ENCODE results near the gene FTCD.

Gene FTCD

GRCh38 chr21:46159390-46159789 lies 4.0 kb upstream of the FTCD start:
- DNase-seq, result no peak
- Histone ChIP-seq H3K27ac (ENCODE audit: insufficient read depth, low read length, poor library complexity, severe bottlenecking) (no peak overlapping the region), H3K4me3 (ENCODE audit: insufficient read depth, low read depth, low read length, poor library complexity, severe bottlenecking) (no peak overlapping the region), H3K4me1 (ENCODE audit: control insufficient read depth, insufficient read depth, low read length, poor library complexity, severe bottlenecking) (no peaks in the 10 kb centered on the region), H3K36me3 (ENCODE audit: control insufficient read depth, insufficient read depth, low read length) (no peaks in the 10 kb centered on the region), H3K9me3 (ENCODE audit: control insufficient read depth, low read length) (no peaks in the 10 kb centered on the region), H3K27me3 (replicated peaks; ENCODE audit: control insufficient read depth, insufficient read depth, low read length, poor library complexity, severe bottlenecking) (no peaks in the 10 kb centered on the region)

- H3K4me3 ChIP-seq (ENCODE audit: insufficient read depth, low read depth, low read length, poor library complexity, severe bottlenecking), result no peak overlapping the region
- H3K27ac ChIP-seq (ENCODE audit: insufficient read depth, low read length, poor library complexity, severe bottlenecking), result no peak overlapping the region
- H3K36me3 ChIP-seq (ENCODE audit: control insufficient read depth, insufficient read depth, low read length), result no peaks in the 10 kb centered on the region
- no peaks in the 10 kb centered on the region for H3K27me3 ChIP-seq (replicated peaks; ENCODE audit: control insufficient read depth, insufficient read depth, low read length, poor library complexity, severe bottlenecking)
- no peak for DNase-seq
- H3K4me1 ChIP-seq (ENCODE audit: control insufficient read depth, insufficient read depth, low read length, poor library complexity, severe bottlenecking), result no peaks in the 10 kb centered on the region
- no peaks in the 10 kb centered on the region for H3K9me3 ChIP-seq (ENCODE audit: control insufficient read depth, low read length)
Measured at GRCh38 chr21:46158666-46159300, 3.4 kb upstream of the FTCD start.

GRCh38 chr21:46157987-46158451 lies 2.6 kb upstream of the FTCD start:
- no peak overlapping the region for H3K27ac ChIP-seq (ENCODE audit: insufficient read depth, low read length, poor library complexity, severe bottlenecking)
- no peaks in the 10 kb centered on the region for H3K36me3 ChIP-seq (ENCODE audit: control insufficient read depth, insufficient read depth, low read length)
- no peak overlapping the region for H3K4me3 ChIP-seq (ENCODE audit: insufficient read depth, low read depth, low read length, poor library complexity, severe bottlenecking)
- DNase-seq, result no peak
- no peaks in the 10 kb centered on the region for H3K9me3 ChIP-seq (ENCODE audit: control insufficient read depth, low read length)
- no peaks in the 10 kb centered on the region for H3K4me1 ChIP-seq (ENCODE audit: control insufficient read depth, insufficient read depth, low read length, poor library complexity, severe bottlenecking)
- H3K27me3 ChIP-seq (replicated peaks; ENCODE audit: control insufficient read depth, insufficient read depth, low read length, poor library complexity, severe bottlenecking), result no peaks in the 10 kb centered on the region

- H3K27me3 ChIP-seq (replicated peaks; ENCODE audit: control insufficient read depth, insufficient read depth, low read length, poor library complexity, severe bottlenecking), result no peaks in the 10 kb centered on the region
- no peak overlapping the region for H3K27ac ChIP-seq (ENCODE audit: insufficient read depth, low read length, poor library complexity, severe bottlenecking)
- no peaks in the 10 kb centered on the region for H3K36me3 ChIP-seq (ENCODE audit: control insufficient read depth, insufficient read depth, low read length)
- no peaks in the 10 kb centered on the region for H3K4me1 ChIP-seq (ENCODE audit: control insufficient read depth, insufficient read depth, low read length, poor library complexity, severe bottlenecking)
- no peak overlapping the region for H3K4me3 ChIP-seq (ENCODE audit: insufficient read depth, low read depth, low read length, poor library complexity, severe bottlenecking)
- no peaks in the 10 kb centered on the region for H3K9me3 ChIP-seq (ENCODE audit: control insufficient read depth, low read length)
- no peak for DNase-seq
Measured at GRCh38 chr21:46157396-46157986, 2.1 kb upstream of the FTCD start.

- Histone ChIP-seq H3K27ac (ENCODE audit: insufficient read depth, low read length, poor library complexity, severe bottlenecking) (no peak overlapping the region), H3K27me3 (replicated peaks; ENCODE audit: control insufficient read depth, insufficient read depth, low read length, poor library complexity, severe bottlenecking) (no peaks in the 10 kb centered on the region), H3K4me1 (ENCODE audit: control insufficient read depth, insufficient read depth, low read length, poor library complexity, severe bottlenecking) (no peaks in the 10 kb centered on the region), H3K4me3 (ENCODE audit: insufficient read depth, low read depth, low read length, poor library complexity, severe bottlenecking) (no peak overlapping the region), H3K36me3 (ENCODE audit: control insufficient read depth, insufficient read depth, low read length) (no peaks in the 10 kb centered on the region), H3K9me3 (ENCODE audit: control insufficient read depth, low read length) (no peaks in the 10 kb centered on the region)
- no peak for DNase-seq
Measured at GRCh38 chr21:46156678-46157077, 1.3 kb upstream of the FTCD start.

- Histone ChIP-seq H3K36me3 (ENCODE audit: control insufficient read depth, insufficient read depth, low read length) (no peaks in the 10 kb centered on the region), H3K9me3 (ENCODE audit: control insufficient read depth, low read length) (no peaks in the 10 kb centered on the region), H3K4me3 (ENCODE audit: insufficient read depth, low read depth, low read length, poor library complexity, severe bottlenecking) (no peak overlapping the region)
Measured at GRCh38 chr21:46156378-46156645, 933 bp upstream of the FTCD start.

GRCh38 chr21:46154955-46155513 lies 345 bp downstream of the FTCD start:
- Histone ChIP-seq H3K9me3 (ENCODE audit: control insufficient read depth, low read length) (no peaks in the 10 kb centered on the region), H3K36me3 (ENCODE audit: control insufficient read depth, insufficient read depth, low read length) (no peaks in the 10 kb centered on the region), H3K4me1 (ENCODE audit: control insufficient read depth, insufficient read depth, low read length, poor library complexity, severe bottlenecking) (no peaks in the 10 kb centered on the region), H3K27ac (ENCODE audit: insufficient read depth, low read length, poor library complexity, severe bottlenecking) (no peak overlapping the region), H3K27me3 (replicated peaks; ENCODE audit: control insufficient read depth, insufficient read depth, low read length, poor library complexity, severe bottlenecking) (no peaks in the 10 kb centered on the region), H3K4me3 (ENCODE audit: insufficient read depth, low read depth, low read length, poor library complexity, severe bottlenecking) (no peak overlapping the region)
- DNase-seq, result no peak

More at GRCh38 chr21:46156378-46156645, 933 bp upstream of the FTCD start:
- Histone ChIP-seq H3K27me3 (replicated peaks; ENCODE audit: control insufficient read depth, insufficient read depth, low read length, poor library complexity, severe bottlenecking) (no peaks in the 10 kb centered on the region), H3K27ac (ENCODE audit: insufficient read depth, low read length, poor library complexity, severe bottlenecking) (no peak overlapping the region), H3K4me1 (ENCODE audit: control insufficient read depth, insufficient read depth, low read length, poor library complexity, severe bottlenecking) (no peaks in the 10 kb centered on the region)
- DNase-seq, result no peak

GRCh38 chr21:46154155-46154954 lies 1.0 kb downstream of the FTCD start:
- H3K4me1 ChIP-seq (ENCODE audit: control insufficient read depth, insufficient read depth, low read length, poor library complexity, severe bottlenecking), result no peaks in the 10 kb centered on the region
- DNase-seq, result no peak

GRCh38 chr21:46153247-46154154 lies 1.9 kb downstream of the FTCD start:
- Histone ChIP-seq H3K27me3 (replicated peaks; ENCODE audit: control insufficient read depth, insufficient read depth, low read length, poor library complexity, severe bottlenecking) (no peaks in the 10 kb centered on the region), H3K4me3 (ENCODE audit: insufficient read depth, low read depth, low read length, poor library complexity, severe bottlenecking) (no peak overlapping the region), H3K36me3 (ENCODE audit: control insufficient read depth, insufficient read depth, low read length) (no peaks in the 10 kb centered on the region), H3K27ac (ENCODE audit: insufficient read depth, low read length, poor library complexity, severe bottlenecking) (no peak overlapping the region), H3K4me1 (ENCODE audit: control insufficient read depth, insufficient read depth, low read length, poor library complexity, severe bottlenecking) (no peaks in the 10 kb centered on the region), H3K9me3 (ENCODE audit: control insufficient read depth, low read length) (no peaks in the 10 kb centered on the region)
- no peak for DNase-seq

More at GRCh38 chr21:46154155-46154954, 1.0 kb downstream of the FTCD start:
- H3K27ac ChIP-seq (ENCODE audit: insufficient read depth, low read length, poor library complexity, severe bottlenecking), result no peak overlapping the region
- H3K27me3 ChIP-seq (replicated peaks; ENCODE audit: control insufficient read depth, insufficient read depth, low read length, poor library complexity, severe bottlenecking), result no peaks in the 10 kb centered on the region
- no peak overlapping the region for H3K4me3 ChIP-seq (ENCODE audit: insufficient read depth, low read depth, low read length, poor library complexity, severe bottlenecking)
- H3K36me3 ChIP-seq (ENCODE audit: control insufficient read depth, insufficient read depth, low read length), result no peaks in the 10 kb centered on the region
- H3K9me3 ChIP-seq (ENCODE audit: control insufficient read depth, low read length), result no peaks in the 10 kb centered on the region
